ENCODE measurements around the gene MAML3. TPM values are rescaled to one million over a fixed set of nuclear protein-coding genes. Genes with fewer than 3 reads are reported as not detected.

The MAML3 gene
- total and polyA plus RNA-seq, 8 donors, result 1.7 to 20.3 (median 8.4) TPM

GRCh38 chr4:140089216-140089615 is 64.8 kb downstream of the MAML3 start:
- no peak overlapping the region for H3K4me3 ChIP-seq
- no peaks in the 10 kb centered on the region for H3K27me3 ChIP-seq
- no peaks in the 10 kb centered on the region for H3K36me3 ChIP-seq
- no peak overlapping the region for H3K27ac ChIP-seq
- H3K9me3 ChIP-seq, result no peaks in the 10 kb centered on the region
- no peak for TF ChIP-seq POLR2A (IDR thresholded peaks at IDR 0.05)
- TF ChIP-seq CTCF (IDR thresholded peaks at IDR 0.05), result no peak
- no peak for TF ChIP-seq POLR2AphosphoS5 (IDR thresholded peaks at IDR 0.05)
- TF ChIP-seq EP300 (IDR thresholded peaks at IDR 0.05), result no peak
- no peak for DNase-seq
- intact Hi-C loops (cut with DNase I; ENCODE audit: low total_unique reads), result no loop called here
- peaks cover 28 to 61% (median 44%) of the 10 kb centered on the region in 4 donors for H3K4me1 ChIP-seq

- H3K27me3 ChIP-seq, result no peaks in the 10 kb centered on the region
- 82 to 90% (median 84%) methylated on average over 5 of the region's 5 CpGs for WGBS, 5 donors
- TF ChIP-seq CTCF (IDR thresholded peaks at IDR 0.05) (no peak), POLR2A (IDR thresholded peaks at IDR 0.05) (no peak)
- H3K9me3 ChIP-seq, result no peaks in the 10 kb centered on the region
- intact Hi-C loops (cut with DNase I; ENCODE audit: low total_unique reads), result no loop called here
- H3K4me1 ChIP-seq, result peaks cover 21 to 61% (median 41%) of the 10 kb centered on the region in 4 donors
- no peak overlapping the region for H3K27ac ChIP-seq
- H3K4me3 ChIP-seq, result no peak overlapping the region
- no peaks in the 10 kb centered on the region for H3K36me3 ChIP-seq
- no peak for DNase-seq
Measured at GRCh38 chr4:140088323-140088967, 65.5 kb downstream of the MAML3 start.

- WGBS, 5 donors, result 47 to 75% (median 59%) methylated on average over 4 of the region's 4 CpGs
- Histone ChIP-seq H3K9me3 (no peaks in the 10 kb centered on the region), H3K27me3 (no peaks in the 10 kb centered on the region), H3K36me3 (no peaks in the 10 kb centered on the region), H3K4me1 (peaks cover 1 to 61% (median 27%) of the 10 kb centered on the region in 4 donors), H3K27ac (peak overlapping the region in 3 of 5 donors; percentile 26 to 65 (median 64)), H3K4me3 (no peak overlapping the region)
- intact Hi-C loops (cut with DNase I; ENCODE audit: low total_unique reads), result no loop called here
- no peak for DNase-seq
- TF ChIP-seq CTCF (IDR thresholded peaks at IDR 0.05) (no peak), POLR2AphosphoS5 (IDR thresholded peaks at IDR 0.05) (no peak), POLR2A (IDR thresholded peaks at IDR 0.05) (no peak), EP300 (IDR thresholded peaks at IDR 0.05) (no peak)
Measured at GRCh38 chr4:140085881-140086280, 68.1 kb downstream of the MAML3 start.

GRCh38 chr4:140085062-140085622 is 68.8 kb downstream of the MAML3 start:
- H3K4me3 ChIP-seq, result no peak overlapping the region
- no peaks in the 10 kb centered on the region for H3K9me3 ChIP-seq
- H3K27me3 ChIP-seq, result no peaks in the 10 kb centered on the region
- H3K27ac ChIP-seq, result peak overlapping the region in 3 of 5 donors; percentile 25 to 65 (median 64)
- no peaks in the 10 kb centered on the region for H3K36me3 ChIP-seq
- TF ChIP-seq POLR2A (IDR thresholded peaks at IDR 0.05), result no peak
- no peak for TF ChIP-seq EP300 (IDR thresholded peaks at IDR 0.05)
- intact Hi-C loops (cut with DNase I; ENCODE audit: low total_unique reads), result no loop called here
- DNase-seq, result no peak
- H3K4me1 ChIP-seq, result peaks cover 0 to 61% (median 27%) of the 10 kb centered on the region in 4 donors
- 58 to 70% (median 67%) methylated on average over 9 of the region's 9 CpGs for WGBS, 5 donors

GRCh38 chr4:140084385-140084784 is 69.6 kb downstream of the MAML3 start:
- no peaks in the 10 kb centered on the region for H3K27me3 ChIP-seq
- H3K4me3 ChIP-seq, result no peak overlapping the region
- no peaks in the 10 kb centered on the region for H3K36me3 ChIP-seq
- peak overlapping the region in 2 of 5 donors; percentile 64 to 65 for H3K27ac ChIP-seq
- H3K9me3 ChIP-seq, result no peaks in the 10 kb centered on the region
- intact Hi-C loops (cut with DNase I; ENCODE audit: low total_unique reads), result no loop called here
- TF ChIP-seq CTCF (IDR thresholded peaks at IDR 0.05) (no peak), EP300 (IDR thresholded peaks at IDR 0.05) (no peak), POLR2AphosphoS5 (IDR thresholded peaks at IDR 0.05) (no peak), POLR2A (IDR thresholded peaks at IDR 0.05) (no peak)
- 58 to 65% (median 61%) methylated on average over 5 of the region's 5 CpGs for WGBS, 5 donors
- peaks cover 0 to 69% (median 31%) of the 10 kb centered on the region in 4 donors for H3K4me1 ChIP-seq
- no peak for DNase-seq
